ENCODE measurements around the gene ABCC1.

Gene ABCC1

GRCh38 chr16:16021646-16021987 lies 72.2 kb downstream of the ABCC1 start:
- no peaks in the 10 kb centered on the region for H3F3A ChIP-seq (ENCODE audit: insufficient read depth)
- no peaks in the 10 kb centered on the region for H4K20me1 ChIP-seq (ENCODE audit: low read depth, low read length)
- H3K79me2 ChIP-seq (ENCODE audit: insufficient read depth, low read length), result no peaks in the 10 kb centered on the region
- no peak for TF ChIP-seq CTCF (IDR thresholded peaks at IDR 0.05; ENCODE audit: insufficient read depth, low read length, poor library complexity, severe bottlenecking)
- TF ChIP-seq EZH2phosphoT487 (conservative IDR thresholded peaks at IDR 0.05; ENCODE audit: low read length), result no peak
- no peaks in the 10 kb centered on the region for H3K27me3 ChIP-seq (ENCODE audit: low read length)
- H2AFZ ChIP-seq (ENCODE audit: low read depth, low read length, severe bottlenecking), result no peak overlapping the region
- peak overlapping the region; percentile 54 for H3K27ac ChIP-seq (ENCODE audit: low read depth, low read length)
- no peak overlapping the region for H3K9ac ChIP-seq (ENCODE audit: low read length)
- no peaks in the 10 kb centered on the region for H3K9me2 ChIP-seq (replicated peaks; ENCODE audit: insufficient read depth, low read length)
- no peak overlapping the region for H3K4me3 ChIP-seq (ENCODE audit: insufficient read depth, low read length, poor library complexity, severe bottlenecking)
- no peaks in the 10 kb centered on the region for H3K9me3 ChIP-seq (ENCODE audit: insufficient read depth, low read length)
- H3K36me3 ChIP-seq (ENCODE audit: low read length), result peaks cover 6% of the 10 kb centered on the region; the same call in 1 of the 2 replicates
- no peak overlapping the region for H3K4me2 ChIP-seq (ENCODE audit: low read depth, low read length, poor library complexity, severe bottlenecking)

GRCh38 chr16:16021988-16022682 lies 72.7 kb downstream of the ABCC1 start:
- H3K9ac ChIP-seq (ENCODE audit: low read length), result no peak overlapping the region
- H3F3A ChIP-seq (ENCODE audit: insufficient read depth), result no peaks in the 10 kb centered on the region
- H3K79me2 ChIP-seq (ENCODE audit: insufficient read depth, low read length), result no peaks in the 10 kb centered on the region
- TF ChIP-seq EZH2phosphoT487 (conservative IDR thresholded peaks at IDR 0.05; ENCODE audit: low read length) (no peak), CTCF (IDR thresholded peaks at IDR 0.05; ENCODE audit: insufficient read depth, low read length, poor library complexity, severe bottlenecking) (no peak)
- no peak overlapping the region for H2AFZ ChIP-seq (ENCODE audit: low read depth, low read length, severe bottlenecking)
- H3K27ac ChIP-seq (ENCODE audit: low read depth, low read length), result peak overlapping the region; percentile 54
- peaks cover 6% of the 10 kb centered on the region; the same call in 1 of the 2 replicates for H3K36me3 ChIP-seq (ENCODE audit: low read length)
- no peaks in the 10 kb centered on the region for H4K20me1 ChIP-seq (ENCODE audit: low read depth, low read length)
- no peaks in the 10 kb centered on the region for H3K27me3 ChIP-seq (ENCODE audit: low read length)
- H3K4me3 ChIP-seq (ENCODE audit: insufficient read depth, low read length, poor library complexity, severe bottlenecking), result no peak overlapping the region
- no peaks in the 10 kb centered on the region for H3K9me2 ChIP-seq (replicated peaks; ENCODE audit: insufficient read depth, low read length)
- H3K4me2 ChIP-seq (ENCODE audit: low read depth, low read length, poor library complexity, severe bottlenecking), result peak overlapping the region; percentile 5
- no peaks in the 10 kb centered on the region for H3K9me3 ChIP-seq (ENCODE audit: insufficient read depth, low read length)

DNA sequence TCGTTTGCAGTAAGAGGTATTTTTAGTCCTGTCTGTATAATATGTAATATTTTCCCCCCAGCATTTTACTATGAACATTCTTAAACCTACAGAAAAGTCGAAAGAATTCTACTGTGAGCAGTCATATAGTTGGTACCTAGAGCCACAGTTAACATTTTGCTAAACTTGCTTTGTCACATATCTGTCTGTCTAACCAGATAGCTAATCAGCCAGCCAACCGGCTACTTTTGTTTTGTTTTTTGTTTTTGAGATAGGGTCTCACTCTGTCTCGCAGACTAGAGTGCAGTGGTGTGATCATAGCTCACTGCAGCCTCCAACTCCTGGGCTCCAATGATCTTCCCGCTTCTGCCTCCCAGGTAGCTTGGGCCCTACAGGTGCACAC lies 73.3 kb downstream of the ABCC1 start:
- no peaks in the 10 kb centered on the region for H3F3A ChIP-seq (ENCODE audit: insufficient read depth)
- H3K9me3 ChIP-seq (ENCODE audit: insufficient read depth, low read length), result no peaks in the 10 kb centered on the region
- H3K36me3 ChIP-seq (ENCODE audit: low read length), result peaks cover 6% of the 10 kb centered on the region; the same call in 1 of the 2 replicates
- H2AFZ ChIP-seq (ENCODE audit: low read depth, low read length, severe bottlenecking), result no peak overlapping the region
- no peaks in the 10 kb centered on the region for H3K79me2 ChIP-seq (ENCODE audit: insufficient read depth, low read length)
- no peak overlapping the region for H3K9ac ChIP-seq (ENCODE audit: low read length)
- no peak overlapping the region for H3K4me3 ChIP-seq (ENCODE audit: insufficient read depth, low read length, poor library complexity, severe bottlenecking)
- H3K9me2 ChIP-seq (replicated peaks; ENCODE audit: insufficient read depth, low read length), result no peaks in the 10 kb centered on the region
- peak overlapping the region; percentile 5 for H3K4me2 ChIP-seq (ENCODE audit: low read depth, low read length, poor library complexity, severe bottlenecking)
- H3K27me3 ChIP-seq (ENCODE audit: low read length), result no peaks in the 10 kb centered on the region
- TF ChIP-seq CTCF (IDR thresholded peaks at IDR 0.05; ENCODE audit: insufficient read depth, low read length, poor library complexity, severe bottlenecking), result no peak
- no peak for TF ChIP-seq EZH2phosphoT487 (conservative IDR thresholded peaks at IDR 0.05; ENCODE audit: low read length)
- peak overlapping the region; percentile 54 for H3K27ac ChIP-seq (ENCODE audit: low read depth, low read length)
- H4K20me1 ChIP-seq (ENCODE audit: low read depth, low read length), result no peaks in the 10 kb centered on the region

Data from SU-DHL-6 (cell line).